CD14-positive monocyte (primary cell): Measurements from ENCODE around the gene COL20A1. TPM values are rescaled to one million over a fixed set of nuclear protein-coding genes. Genes with fewer than 3 reads are reported as not detected.

Source experiments
- DNase-seq, 3 donors: peaks; one replicate each; pipeline ENCODE4 v3.0.0-alpha.2; 2011 to 2022
- H2AFZ ChIP-seq: 2 replicates; pipeline ENCODE4 v1.6.0; 2012; ENCODE audit warnings: mild to moderate bottlenecking, low read depth, low read length, inconsistent platforms; ENCODE audit not compliant: insufficient read depth, poor library complexity, severe bottlenecking
- H3K27ac ChIP-seq, 2 donors: 1 replicate in 1 of 2; 2 replicates in 1 of 2; pipeline ENCODE4 v1.5.1; 2012 to 2013; ENCODE audit warnings: low read length in 2 of 2, control low read depth in 1 of 2, inconsistent platforms in 1 of 2, low read depth in 1 of 2, mild to moderate bottlenecking in 1 of 2
- H3K27me3 ChIP-seq, 2 donors: one replicate each; pipeline versions ENCODE4 v1.6.0 to v1.6.1; 2011 to 2013; ENCODE audit warnings: low read length in 2 of 2; ENCODE audit not compliant: control insufficient read depth in 2 of 2, insufficient read depth in 2 of 2
- H3K36me3 ChIP-seq, 2 donors: replicated peaks in 1 of 2; 1 replicate in 1 of 2; 2 replicates in 1 of 2; pipeline versions ENCODE4 v1.5.1 to v1.6.1; 2012 to 2013; ENCODE audit warnings: low read length in 2 of 2, control low read depth in 1 of 2, inconsistent platforms in 1 of 2, mild to moderate bottlenecking in 1 of 2; ENCODE audit not compliant: insufficient read depth in 2 of 2, control insufficient read depth in 1 of 2
- H3K4me1 ChIP-seq, 2 donors: 1 replicate in 1 of 2; 2 replicates in 1 of 2; pipeline versions ENCODE4 v1.5.1 to v1.6.1; 2012 to 2013; ENCODE audit warnings: low read length in 2 of 2, control low read depth in 1 of 2, inconsistent platforms in 1 of 2, mild to moderate bottlenecking in 1 of 2, moderate library complexity in 1 of 2; ENCODE audit not compliant: insufficient read depth in 2 of 2, control insufficient read depth in 1 of 2
- H3K4me2 ChIP-seq: replicated peaks from 2 replicates; pipeline ENCODE3; 2012; ENCODE audit warnings: low read length, moderate library complexity, mild to moderate bottlenecking; ENCODE audit not compliant: poor library complexity, severe bottlenecking; ENCODE audit errors: extremely low read depth
- H3K4me3 ChIP-seq, 3 experiments: fragments of 200-600 bp in 1 of 3; sonication (generic) in 1 of 3; replicated peaks in 1 of 3; 1 replicate in 2 of 3; 2 replicates in 1 of 3; pipeline ENCODE4 v1.5.1; 2011 to 2013; ENCODE audit warnings: low read length in 3 of 3, mild to moderate bottlenecking in 3 of 3, control low read depth in 2 of 3, low read depth in 2 of 3, inconsistent platforms in 1 of 3, moderate library complexity in 1 of 3
- H3K79me2 ChIP-seq: 2 replicates; pipeline ENCODE4 v1.6.0; 2012; ENCODE audit warnings: mild to moderate bottlenecking, control low read depth, inconsistent platforms, low read length, moderate library complexity; ENCODE audit not compliant: insufficient read depth
- H3K9ac ChIP-seq: 2 replicates; pipeline ENCODE4 v1.6.0; 2017; ENCODE audit warnings: low read length, mild to moderate bottlenecking; ENCODE audit not compliant: insufficient read depth, poor library complexity, severe bottlenecking
- H3K9me3 ChIP-seq, 2 donors: replicated peaks in 1 of 2; 1 replicate in 1 of 2; 2 replicates in 1 of 2; pipeline versions ENCODE4 v1.5.1 to v1.6.1; 2012 to 2013; ENCODE audit warnings: low read length in 2 of 2, control low read depth in 1 of 2; ENCODE audit not compliant: control insufficient read depth in 1 of 2, insufficient read depth in 1 of 2
- H4K20me1 ChIP-seq: 2 replicates; pipeline ENCODE4 v1.6.0; 2012; ENCODE audit warnings: mild to moderate bottlenecking, low read length, control low read depth, moderate library complexity; ENCODE audit not compliant: insufficient read depth
- H3K27ac Mint-ChIP-seq, 7 donors: one replicate each; pipeline ENCODE4 v1.8.0; 2020; ENCODE audit warnings: mild to moderate bottlenecking in 7 of 7, mixed read lengths in 7 of 7, moderate library complexity in 6 of 7, inconsistent platforms in 2 of 7
- H3K27me3 Mint-ChIP-seq, 3 donors: one replicate each; pipeline ENCODE4 v1.8.0; 2021 to 2022; ENCODE audit warnings: low read depth in 3 of 3, mild to moderate bottlenecking in 3 of 3, mixed read lengths in 3 of 3, moderate library complexity in 3 of 3, inconsistent platforms in 1 of 3
- H3K36me3 Mint-ChIP-seq, 2 donors: one replicate each; pipeline ENCODE4 v1.8.0; 2020; ENCODE audit warnings: mixed read lengths in 2 of 2, inconsistent platforms in 1 of 2, mild to moderate bottlenecking in 1 of 2
- H3K4me1 Mint-ChIP-seq: one replicate; pipeline ENCODE4 v1.8.0; 2020; ENCODE audit warnings: mild to moderate bottlenecking, mixed read lengths
- H3K4me3 Mint-ChIP-seq, 2 donors: one replicate each; pipeline ENCODE4 v1.8.0; 2020; ENCODE audit warnings: mild to moderate bottlenecking in 2 of 2, mixed read lengths in 2 of 2, moderate library complexity in 1 of 2
- H3K9me3 Mint-ChIP-seq, 7 donors: one replicate each; pipeline ENCODE4 v1.8.0; 2020 to 2022; ENCODE audit warnings: mixed read lengths in 7 of 7, mild to moderate bottlenecking in 6 of 7, moderate library complexity in 6 of 7, inconsistent platforms in 2 of 7
- CTCF ChIP-seq: fragments of 200-600 bp; IDR thresholded peaks from one replicate; pipeline ENCODE4 v1.8.0; 2022; ENCODE audit warnings: antibody characterized with exemption, mild to moderate bottlenecking
- WGBS: methylation state at CpG from one replicate; pipeline ENCODE4 v1.1.5; 2013; ENCODE audit warnings: missing lambda C conversion rate; ENCODE audit not compliant: insufficient coverage; 5-methylcytosine and 5-hydroxymethylcytosine counted together
- intact Hi-C, 2 donors: fragments of 100-400 bp; cut with micrococcal nuclease; formaldehyde crosslinking; loops; one replicate each; pipeline versions ENCODE4 v1.15.0 to v1.15.1; 2023
- polyA plus RNA-seq, 3 donors: library from polyadenylated mRNA; depleted of rRNA in 1 of 3; unstranded in 2 of 3; stranded (reverse) in 1 of 3; fragments of 300-500 nt in 2 of 3; fragments of >200 nt in 1 of 3; fragmentation: Illumina TruSeq in 2 of 3; gene quantifications; 1 replicate in 2 of 3; 2 replicates in 1 of 3; pipeline ENCODE4 v1.2.3, GENCODE V29; 2012 to 2021

The COL20A1 gene
- polyA plus RNA-seq, 3 donors, result not detected

- WGBS, result 84% methylated on average over 26 of the region's 26 CpGs
- no peak for TF ChIP-seq CTCF
- H4K20me1 ChIP-seq, result no peaks in the 10 kb centered on the region
- no peak overlapping the region for H3K4me2 ChIP-seq
- no peaks in the 10 kb centered on the region for H3K79me2 ChIP-seq
- H3K9me3 ChIP-seq, result no peaks in the 10 kb centered on the region
- DNase-seq, result no peak
- Mint-ChIP-seq H3K36me3 (no peaks in the 10 kb centered on the region), H3K4me3 (no peak overlapping the region), H3K27ac (no peak overlapping the region), H3K9me3 (peaks cover 0 to 7% (median 0%) of the 10 kb centered on the region in 7 donors), H3K27me3 (peaks cover 23 to 42% (median 29%) of the 10 kb centered on the region in 3 donors), H3K4me1 (no peaks in the 10 kb centered on the region)
- no peaks in the 10 kb centered on the region for H3K4me1 ChIP-seq
- no peak overlapping the region for H3K27ac ChIP-seq
- H2AFZ ChIP-seq, result no peak overlapping the region
- intact Hi-C loops, result no loop called here
- no peak overlapping the region for H3K9ac ChIP-seq
- H3K36me3 ChIP-seq, result no peaks in the 10 kb centered on the region
- H3K4me3 ChIP-seq, result no peak overlapping the region
- peaks cover 4 to 25% of the 10 kb centered on the region in 2 donors for H3K27me3 ChIP-seq
Measured at GRCh38 chr20:63357921-63358905, 65.2 kb downstream of the COL20A1 start.

DNA sequence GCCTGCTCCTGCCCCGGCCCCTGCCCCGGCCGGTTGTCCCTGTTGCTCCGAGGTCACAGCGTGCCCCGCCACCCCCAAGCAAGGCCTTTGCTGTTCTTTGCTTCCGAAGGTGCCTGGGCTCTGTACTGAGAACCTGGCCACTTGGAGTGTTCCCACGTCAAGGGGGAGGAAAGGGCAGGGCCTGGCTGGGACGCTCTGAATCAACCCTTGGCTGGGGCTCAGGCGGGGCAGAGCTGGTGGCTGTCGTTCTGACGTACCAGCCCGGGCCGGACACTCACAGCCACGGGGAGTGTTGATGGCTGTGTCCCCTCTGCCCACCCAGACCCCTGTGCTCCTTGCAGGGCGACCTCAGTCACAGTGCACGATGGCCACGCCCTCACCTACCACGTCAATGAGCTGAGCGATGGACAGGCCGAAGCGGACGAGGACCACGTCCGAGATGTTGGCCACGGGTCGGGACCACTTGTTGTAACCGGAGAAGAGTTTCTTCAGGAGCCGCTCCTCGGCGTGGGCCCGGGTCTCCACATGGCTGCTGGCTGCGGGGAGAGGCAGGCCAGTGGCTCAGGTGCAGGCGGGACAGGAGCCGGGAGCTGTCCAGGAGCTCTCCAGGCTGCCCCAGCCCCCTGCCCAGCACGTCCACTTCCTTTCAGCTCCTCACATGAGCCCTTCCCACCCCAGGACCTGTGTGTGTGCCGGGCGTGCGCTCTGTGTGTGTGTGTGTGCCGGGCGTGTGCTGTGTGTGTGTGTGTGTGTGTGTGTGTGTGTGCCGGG, 66.4 kb downstream of the COL20A1 start:
- DNase-seq, result no peak
- no peaks in the 10 kb centered on the region for H3K79me2 ChIP-seq
- H2AFZ ChIP-seq, result no peak overlapping the region
- no peak overlapping the region for H3K4me2 ChIP-seq
- no peaks in the 10 kb centered on the region for H3K4me1 ChIP-seq
- peaks cover 26 to 45% (median 32%) of the 10 kb centered on the region in 3 donors for H3K27me3 Mint-ChIP-seq
- WGBS, result 90% methylated on average over 35 of the region's 42 CpGs
- H3K36me3 Mint-ChIP-seq, result no peaks in the 10 kb centered on the region
- intact Hi-C loops, result no loop called here
- peaks cover 0 to 7% (median 0%) of the 10 kb centered on the region in 7 donors for H3K9me3 Mint-ChIP-seq
- H3K4me3 ChIP-seq, result no peak overlapping the region
- peaks cover 4 to 25% of the 10 kb centered on the region in 2 donors for H3K27me3 ChIP-seq
- H3K36me3 ChIP-seq, result no peaks in the 10 kb centered on the region
- peak overlapping the region in 1 of 2 donors; percentile 55 for H3K4me3 Mint-ChIP-seq
- TF ChIP-seq CTCF, result no peak
- H3K9me3 ChIP-seq, result no peaks in the 10 kb centered on the region
- H3K27ac Mint-ChIP-seq, result peak overlapping the region in 1 of 7 donors; percentile 54
- H3K27ac ChIP-seq, result no peak overlapping the region
- no peaks in the 10 kb centered on the region for H4K20me1 ChIP-seq
- no peaks in the 10 kb centered on the region for H3K4me1 Mint-ChIP-seq
- no peak overlapping the region for H3K9ac ChIP-seq
